Esophagus squamous epithelium (tissue), 4 donors: Measurements from ENCODE around the gene SRD5A3.
"Not testable (repeated sequence)": the region's sequence is repeated elsewhere in the genome, so short reads cannot be mapped to it uniquely, and the experiment has no call there.

Experiments used
- CTCF ChIP-seq, 6 experiments: fragments of 450-650 bp in 4 of 6; fragments of 200-600 bp in 2 of 6; sonication (generic) in 2 of 6; IDR thresholded peaks; one replicate each; pipeline ENCODE4 v1.5.1; 2016 to 2019; ENCODE audit warnings: antibody characterized with exemption in 6 of 6, mild to moderate bottlenecking in 4 of 6, moderate library complexity in 4 of 6
- POLR2A ChIP-seq, 4 donors: fragments of 450-650 bp; IDR thresholded peaks; one replicate each; pipeline ENCODE4 v1.6.1; 2017; ENCODE audit warnings: antibody characterized with exemption in 4 of 4, mild to moderate bottlenecking in 4 of 4, moderate library complexity in 3 of 4

GRCh38 chr4:55362938-55363337 lies 16.9 kb downstream of the SRD5A3 start:
- TF ChIP-seq POLR2A, CTCF (IDR thresholded peaks at IDR 0.05): not testable (repeated sequence)
